ENCODE results near the gene SLC2A4RG. TPM values are rescaled to one million over a fixed set of nuclear protein-coding genes. Genes with fewer than 3 reads are reported as not detected.

Gene SLC2A4RG
- total and polyA plus RNA-seq, 2 of the 13 experiments (the other 11 are each of a cell fraction or from before 2014, with no cell fraction given), result 91.4 to 95.9 TPM

- TF ChIP-seq FIP1L1 (IDR thresholded peaks at IDR 0.05; ENCODE audit: borderline replicate concordance, insufficient read depth, low read depth, low read length) (0 out of 2 replicates have a peak, but pooled peaks have one; percentile 58), MTA3 (CRISPR knock-in tag; IDR thresholded peaks at IDR 0.05) (no peak; the same call in 1 of the 2 replicates), ZFP36 (IDR thresholded peaks at IDR 0.05; ENCODE audit: borderline replicate concordance, low read depth, low read length, partially characterized antibody) (no peak), SMAD1 (CRISPR knock-in tag; IDR thresholded peaks at IDR 0.05; ENCODE audit: borderline replicate concordance, low read depth) (peak; percentile 52; the same call in 1 of the 2 replicates), ELF3 (CRISPR knock-in tag; IDR thresholded peaks at IDR 0.05) (peak; percentile 71), HOXD1 (CRISPR knock-in tag; IDR thresholded peaks at IDR 0.05) (peak; percentile 76; the same call in 1 of the 2 replicates), HCFC1 (IDR thresholded peaks at IDR 0.05; ENCODE audit: low read depth, low read length) (no peak), ZFP36L1 (CRISPR knock-in tag; IDR thresholded peaks at IDR 0.05) (no peak), PHF5A (CRISPR knock-in tag; IDR thresholded peaks at IDR 0.05; ENCODE audit: low read depth, unreplicated experiment) (peak; percentile 48), ZNF263 (CRISPR knock-in tag; IDR thresholded peaks at IDR 0.05) (peak; percentile 53; the same call in 1 of the 2 replicates), ZMAT3 (CRISPR knock-in tag; conservative IDR thresholded peaks at IDR 0.05) (0 out of 2 replicates have a peak, but pooled peaks have one; percentile 52), NR2F6 (IDR thresholded peaks at IDR 0.05) (peak; percentile 78), NR2F6 (CRISPR knock-in tag; IDR thresholded peaks at IDR 0.05) (peak; percentile 96), ZKSCAN8 (CRISPR knock-in tag; IDR thresholded peaks at IDR 0.05; ENCODE audit: borderline replicate concordance) (no peak), NFE2 (CRISPR knock-in tag; IDR thresholded peaks at IDR 0.05) (no peak), ATF7-NPFF (CRISPR knock-in tag; IDR thresholded peaks at IDR 0.05; ENCODE audit: low read depth) (peak; percentile 55; the same call in 1 of the 2 replicates), ZNF225 (CRISPR knock-in tag; IDR thresholded peaks at IDR 0.05) (peak; percentile 88; the same call in 1 of the 2 replicates), TRIM24 (CRISPR knock-in tag; IDR thresholded peaks at IDR 0.05) (no peak), HNF4A (CRISPR knock-in tag; IDR thresholded peaks at IDR 0.05) (peak; percentile 95), ZNF616 (CRISPR knock-in tag; IDR thresholded peaks at IDR 0.05; ENCODE audit: low read depth) (peak; percentile 63), ZNF776 (CRISPR knock-in tag; IDR thresholded peaks at IDR 0.05) (peak; percentile 90; the same call in 1 of the 2 replicates)
- TF ChIP-seq, protein P1, sequence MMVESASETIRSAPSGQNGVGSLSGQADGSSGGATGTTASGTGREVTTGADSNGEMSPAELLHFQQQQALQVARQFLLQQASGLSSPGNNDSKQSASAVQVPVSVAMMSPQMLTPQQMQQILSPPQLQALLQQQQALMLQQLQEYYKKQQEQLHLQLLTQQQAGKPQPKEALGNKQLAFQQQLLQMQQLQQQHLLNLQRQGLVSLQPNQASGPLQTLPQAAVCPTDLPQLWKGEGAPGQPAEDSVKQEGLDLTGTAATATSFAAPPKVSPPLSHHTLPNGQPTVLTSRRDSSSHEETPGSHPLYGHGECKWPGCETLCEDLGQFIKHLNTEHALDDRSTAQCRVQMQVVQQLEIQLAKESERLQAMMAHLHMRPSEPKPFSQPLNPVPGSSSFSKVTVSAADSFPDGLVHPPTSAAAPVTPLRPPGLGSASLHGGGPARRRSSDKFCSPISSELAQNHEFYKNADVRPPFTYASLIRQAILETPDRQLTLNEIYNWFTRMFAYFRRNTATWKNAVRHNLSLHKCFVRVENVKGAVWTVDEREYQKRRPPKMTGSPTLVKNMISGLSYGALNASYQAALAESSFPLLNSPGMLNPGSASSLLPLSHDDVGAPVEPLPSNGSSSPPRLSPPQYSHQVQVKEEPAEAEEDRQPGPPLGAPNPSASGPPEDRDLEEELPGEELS (CRISPR knock-in tag; IDR thresholded peaks at IDR 0.05), result peak; percentile 45; the same call in 1 of the 2 replicates
- TF ChIP-seq, protein P2, sequence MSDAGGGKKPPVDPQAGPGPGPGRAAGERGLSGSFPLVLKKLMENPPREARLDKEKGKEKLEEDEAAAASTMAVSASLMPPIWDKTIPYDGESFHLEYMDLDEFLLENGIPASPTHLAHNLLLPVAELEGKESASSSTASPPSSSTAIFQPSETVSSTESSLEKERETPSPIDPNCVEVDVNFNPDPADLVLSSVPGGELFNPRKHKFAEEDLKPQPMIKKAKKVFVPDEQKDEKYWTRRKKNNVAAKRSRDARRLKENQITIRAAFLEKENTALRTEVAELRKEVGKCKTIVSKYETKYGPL (CRISPR knock-in tag; IDR thresholded peaks at IDR 0.05), result no peak; the same call in 1 of the 2 replicates
- TF ChIP-seq, protein P3, sequence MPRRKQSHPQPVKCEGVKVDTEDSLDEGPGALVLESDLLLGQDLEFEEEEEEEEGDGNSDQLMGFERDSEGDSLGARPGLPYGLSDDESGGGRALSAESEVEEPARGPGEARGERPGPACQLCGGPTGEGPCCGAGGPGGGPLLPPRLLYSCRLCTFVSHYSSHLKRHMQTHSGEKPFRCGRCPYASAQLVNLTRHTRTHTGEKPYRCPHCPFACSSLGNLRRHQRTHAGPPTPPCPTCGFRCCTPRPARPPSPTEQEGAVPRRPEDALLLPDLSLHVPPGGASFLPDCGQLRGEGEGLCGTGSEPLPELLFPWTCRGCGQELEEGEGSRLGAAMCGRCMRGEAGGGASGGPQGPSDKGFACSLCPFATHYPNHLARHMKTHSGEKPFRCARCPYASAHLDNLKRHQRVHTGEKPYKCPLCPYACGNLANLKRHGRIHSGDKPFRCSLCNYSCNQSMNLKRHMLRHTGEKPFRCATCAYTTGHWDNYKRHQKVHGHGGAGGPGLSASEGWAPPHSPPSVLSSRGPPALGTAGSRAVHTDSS (CRISPR knock-in tag; conservative IDR thresholded peaks at IDR 0.05), result peak; percentile 42; the same call in 1 of the 2 replicates
- TF ChIP-seq, protein P4, sequence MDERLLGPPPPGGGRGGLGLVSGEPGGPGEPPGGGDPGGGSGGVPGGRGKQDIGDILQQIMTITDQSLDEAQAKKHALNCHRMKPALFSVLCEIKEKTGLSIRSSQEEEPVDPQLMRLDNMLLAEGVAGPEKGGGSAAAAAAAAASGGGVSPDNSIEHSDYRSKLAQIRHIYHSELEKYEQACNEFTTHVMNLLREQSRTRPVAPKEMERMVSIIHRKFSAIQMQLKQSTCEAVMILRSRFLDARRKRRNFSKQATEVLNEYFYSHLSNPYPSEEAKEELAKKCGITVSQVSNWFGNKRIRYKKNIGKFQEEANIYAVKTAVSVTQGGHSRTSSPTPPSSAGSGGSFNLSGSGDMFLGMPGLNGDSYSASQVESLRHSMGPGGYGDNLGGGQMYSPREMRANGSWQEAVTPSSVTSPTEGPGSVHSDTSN (CRISPR knock-in tag; IDR thresholded peaks at IDR 0.05), result 0 out of 2 replicates have a peak, but pooled peaks have one; percentile 20
These were observed 1.5 kb upstream of the SLC2A4RG start (continued) for GRCh38 chr20:63737945-63738686.

All from HepG2 (cell line).